Iris pigment epithelial cell (primary cell): ENCODE measurements around the gene SOD2.
"Not testable (repeated sequence)": the region's sequence is repeated elsewhere in the genome, so short reads cannot be mapped to it uniquely, and the experiment has no call there.

Source experiments
- DNase-seq: peaks from one replicate; pipeline ENCODE4 v3.0.0-alpha.2; 2011; ENCODE audit warnings: low read depth

The SOD2 gene

DNA sequence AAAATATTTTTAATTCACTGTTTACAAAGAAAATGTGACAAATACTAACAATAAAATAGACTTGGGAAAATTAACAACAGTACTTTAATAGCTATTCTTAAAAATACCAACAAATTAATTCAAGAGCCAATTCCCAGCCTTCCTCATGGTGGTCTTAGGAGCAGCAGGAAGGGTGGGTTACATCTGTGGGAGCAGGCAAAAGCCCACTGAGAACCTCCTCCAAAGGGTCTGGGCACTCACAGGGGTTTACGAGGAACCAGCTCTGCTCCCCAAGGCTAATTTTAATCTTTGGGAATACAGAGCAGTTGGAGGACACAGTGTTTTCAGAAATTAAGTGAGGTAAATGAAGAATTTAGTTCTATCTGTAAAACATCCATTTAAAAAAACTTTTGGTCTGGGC lies 10.2 kb downstream of the SOD2 start:
- DNase-seq: no peak

DNA sequence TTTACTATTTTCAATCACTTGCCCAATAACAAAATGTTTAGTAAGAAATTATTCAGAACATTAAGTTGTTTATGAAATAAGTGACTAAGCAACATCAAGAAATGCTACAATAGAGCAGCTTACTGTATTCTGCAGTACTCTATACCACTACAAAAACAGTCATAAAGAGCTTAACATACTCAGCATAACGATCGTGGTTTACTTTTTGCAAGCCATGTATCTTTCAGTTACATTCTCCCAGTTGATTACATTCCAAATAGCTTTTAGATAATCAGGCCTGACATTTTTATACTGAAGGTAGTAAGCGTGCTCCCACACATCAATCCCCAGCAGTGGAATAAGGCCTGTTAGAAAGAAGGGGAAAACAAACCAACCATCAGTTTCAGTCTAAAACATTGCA lies 10.7 kb downstream of the SOD2 start:
- DNase-seq: peak; percentile 68

DNA sequence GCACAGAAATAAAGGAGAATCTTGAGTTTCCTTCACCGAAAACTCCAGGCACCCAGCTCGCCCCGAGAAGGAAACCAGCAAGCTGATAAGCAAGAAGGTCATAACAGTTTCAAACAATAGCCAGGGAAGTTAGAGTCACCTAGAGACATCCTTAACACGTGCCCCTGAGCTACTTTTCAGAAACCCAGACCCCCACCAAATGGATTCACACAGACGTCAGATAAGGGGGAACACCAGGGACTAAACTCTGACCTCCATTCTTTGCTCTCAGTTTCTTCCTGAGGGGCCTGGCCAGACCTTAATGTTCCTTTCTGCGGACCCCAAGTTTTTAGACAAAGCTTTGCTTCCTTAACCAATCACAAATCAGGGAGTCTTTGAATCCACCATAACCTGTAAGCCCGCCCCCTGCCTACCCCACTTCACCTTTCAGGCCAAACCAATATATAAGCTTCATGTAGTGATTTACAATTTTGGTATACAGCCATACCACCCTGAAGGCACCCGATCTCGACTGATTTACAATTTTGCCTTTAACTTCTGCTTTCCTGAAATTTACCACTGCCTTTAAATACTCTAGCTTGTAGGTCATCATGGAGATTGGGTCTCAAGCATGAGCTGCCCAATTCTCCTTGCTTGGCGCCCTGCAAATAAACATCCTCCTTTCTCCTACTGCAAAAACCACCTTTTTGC lies 11.7 kb downstream of the SOD2 start:
- DNase-seq: no peak

DNA sequence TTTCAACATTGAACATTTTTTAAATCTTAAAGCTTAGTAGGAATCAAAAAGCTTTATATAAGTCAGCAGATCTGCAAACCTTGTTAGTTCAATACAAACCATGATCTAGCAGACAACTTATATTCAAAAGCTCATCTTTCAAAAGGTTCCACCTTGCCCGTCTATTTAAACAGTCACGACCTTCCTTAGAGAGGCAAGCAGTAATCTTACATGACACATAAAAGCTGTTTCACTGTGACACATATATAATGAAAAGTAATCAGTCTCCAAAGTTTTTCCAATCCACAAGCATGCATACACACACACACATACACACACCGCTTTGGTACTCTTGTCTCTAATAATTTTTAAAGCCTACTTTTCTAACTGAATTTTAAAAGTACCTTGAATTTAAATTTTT lies 12.9 kb downstream of the SOD2 start:
- DNase-seq: peak; percentile 29

DNA sequence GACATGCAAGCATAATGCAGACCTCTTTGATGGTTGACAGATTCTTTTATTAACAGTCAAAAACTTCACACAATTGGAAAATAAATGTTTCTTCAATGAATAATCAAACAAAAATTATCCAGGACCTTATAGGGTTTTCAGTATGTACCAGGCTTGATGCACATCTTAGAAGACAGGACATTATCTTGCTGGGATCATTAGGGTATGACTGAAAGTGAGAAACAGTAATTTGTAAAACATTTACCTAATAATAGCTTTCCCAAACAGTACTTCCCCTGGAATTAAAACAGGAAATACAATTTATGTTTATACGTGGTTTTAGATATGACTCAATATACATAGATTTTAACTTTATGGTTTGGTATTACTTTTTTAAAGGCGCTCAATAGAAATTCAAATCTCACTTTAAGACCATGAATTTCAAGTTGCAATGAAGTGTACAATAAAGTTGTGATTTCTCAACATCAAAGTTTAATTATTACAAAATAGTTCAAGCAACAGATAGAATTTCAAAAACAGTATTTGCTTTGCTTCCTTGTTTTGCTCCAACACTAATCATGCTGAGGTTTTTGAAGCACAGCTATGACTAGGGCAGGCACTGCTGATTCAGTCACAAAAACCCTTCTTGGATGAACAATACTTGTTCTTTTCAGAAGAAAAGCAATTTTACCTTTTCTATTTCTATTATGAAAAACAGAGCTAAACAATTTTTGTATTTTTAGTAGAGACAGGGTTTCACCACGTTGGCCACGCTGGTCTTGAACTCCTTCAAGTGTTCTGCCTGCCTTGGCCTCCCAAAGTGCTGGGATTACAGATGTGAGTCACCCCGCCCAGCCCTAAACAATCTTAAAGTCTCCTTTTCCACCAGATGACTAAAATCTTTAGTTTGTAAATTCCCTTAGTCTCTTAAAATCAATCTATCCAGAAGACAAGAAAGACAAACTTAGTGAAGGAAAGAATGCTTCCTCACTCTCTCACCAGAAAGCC lies 13.7 kb downstream of the SOD2 start:
- peak; percentile 79 for DNase-seq

DNA sequence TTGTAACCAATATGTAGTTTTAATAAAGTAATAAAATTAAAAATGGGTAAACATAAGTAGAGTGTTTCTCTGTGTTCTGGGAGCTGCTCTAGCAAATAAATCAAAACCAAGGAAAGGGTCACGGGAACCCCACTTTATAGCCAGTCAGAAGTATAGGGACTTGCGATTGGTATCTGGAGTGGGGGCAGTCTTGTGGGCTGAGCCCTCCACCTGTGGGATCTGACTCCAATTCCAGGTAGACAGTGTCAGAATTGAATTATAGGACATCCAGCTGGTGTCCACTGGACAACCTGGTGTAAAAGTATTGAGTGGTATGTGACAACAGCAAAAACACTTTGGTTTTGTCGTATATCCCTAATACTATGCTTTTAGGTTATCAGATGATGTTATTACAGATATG lies 14.5 kb downstream of the SOD2 start:
- no peak for DNase-seq

DNA sequence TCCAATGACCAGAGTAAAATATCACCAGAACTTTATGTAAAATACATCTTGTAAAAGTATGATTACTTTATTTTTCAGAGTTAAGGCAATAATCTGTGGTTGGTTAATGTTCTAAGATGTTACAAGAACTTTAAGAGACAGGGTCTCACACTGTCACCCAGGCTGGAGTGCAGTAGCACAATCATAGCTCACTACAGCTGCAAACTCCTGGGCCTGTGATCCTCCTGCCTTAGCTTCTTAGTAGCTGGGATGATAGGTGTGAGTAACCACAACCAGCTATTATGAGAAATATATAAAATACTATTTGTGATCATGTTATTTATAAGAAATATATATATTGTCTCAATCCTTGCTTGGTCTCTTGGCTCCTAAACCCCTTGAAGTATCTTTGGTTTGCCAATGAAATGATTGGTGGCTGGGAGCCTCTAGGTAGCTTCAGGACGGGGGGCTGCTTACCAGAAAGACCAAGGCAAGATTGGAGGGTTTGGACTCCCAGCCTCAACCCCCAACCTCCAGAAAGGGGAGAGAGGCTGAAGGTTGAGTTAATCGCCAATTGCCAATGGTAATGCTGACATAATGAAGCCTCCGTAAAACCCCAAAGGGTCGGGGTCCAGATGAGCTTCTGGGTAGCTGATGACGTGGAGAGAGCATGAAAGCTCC lies 15.4 kb downstream of the SOD2 start:
- no peak for DNase-seq

DNA sequence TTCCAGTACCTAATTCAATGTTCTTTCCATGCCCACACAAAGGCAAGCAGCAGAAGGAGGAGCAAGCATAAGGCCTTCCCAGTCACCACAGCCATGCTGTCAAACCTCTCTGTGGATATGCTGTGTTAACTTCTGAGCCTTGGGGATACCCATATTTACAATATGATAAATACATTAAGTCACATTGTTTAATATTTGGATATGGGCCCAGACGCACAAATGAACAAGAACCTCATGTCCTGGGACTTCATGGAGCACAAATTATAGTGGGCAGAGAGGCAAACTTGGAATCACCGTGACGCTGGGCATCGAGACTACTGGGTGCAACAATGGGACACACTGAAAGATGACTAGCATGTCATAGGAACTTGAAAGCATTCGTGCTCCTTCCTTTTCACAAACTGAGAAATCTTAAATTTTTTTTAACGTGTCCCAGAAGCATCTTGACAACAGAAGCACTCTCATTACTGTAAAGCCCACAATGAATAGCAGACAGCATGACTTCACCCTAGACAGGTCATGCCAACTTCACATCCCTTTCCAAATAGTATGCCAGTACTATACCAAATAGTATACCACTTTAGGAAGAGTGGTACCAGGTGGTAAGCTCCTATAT lies 16.0 kb downstream of the SOD2 start:
- DNase-seq: no peak

DNA sequence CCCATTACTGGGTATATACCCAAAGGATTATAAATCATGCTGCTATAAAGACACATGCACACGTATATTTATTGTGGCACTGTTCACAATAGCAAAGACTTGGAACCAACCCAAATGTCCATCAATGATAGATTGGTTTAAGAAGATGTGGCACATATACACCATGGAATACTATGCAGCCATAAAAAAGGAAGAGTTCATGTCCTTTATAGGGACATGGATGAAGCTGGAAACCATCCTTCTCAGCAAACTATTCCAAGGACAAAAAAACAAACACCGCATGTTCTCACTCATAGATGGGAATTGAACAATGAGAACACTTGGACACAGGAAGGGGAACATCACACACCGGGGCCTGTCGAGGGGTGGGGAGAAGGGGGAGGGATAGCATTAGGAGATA lies 16.8 kb downstream of the SOD2 start:
- not testable (repeated sequence) for DNase-seq

DNA sequence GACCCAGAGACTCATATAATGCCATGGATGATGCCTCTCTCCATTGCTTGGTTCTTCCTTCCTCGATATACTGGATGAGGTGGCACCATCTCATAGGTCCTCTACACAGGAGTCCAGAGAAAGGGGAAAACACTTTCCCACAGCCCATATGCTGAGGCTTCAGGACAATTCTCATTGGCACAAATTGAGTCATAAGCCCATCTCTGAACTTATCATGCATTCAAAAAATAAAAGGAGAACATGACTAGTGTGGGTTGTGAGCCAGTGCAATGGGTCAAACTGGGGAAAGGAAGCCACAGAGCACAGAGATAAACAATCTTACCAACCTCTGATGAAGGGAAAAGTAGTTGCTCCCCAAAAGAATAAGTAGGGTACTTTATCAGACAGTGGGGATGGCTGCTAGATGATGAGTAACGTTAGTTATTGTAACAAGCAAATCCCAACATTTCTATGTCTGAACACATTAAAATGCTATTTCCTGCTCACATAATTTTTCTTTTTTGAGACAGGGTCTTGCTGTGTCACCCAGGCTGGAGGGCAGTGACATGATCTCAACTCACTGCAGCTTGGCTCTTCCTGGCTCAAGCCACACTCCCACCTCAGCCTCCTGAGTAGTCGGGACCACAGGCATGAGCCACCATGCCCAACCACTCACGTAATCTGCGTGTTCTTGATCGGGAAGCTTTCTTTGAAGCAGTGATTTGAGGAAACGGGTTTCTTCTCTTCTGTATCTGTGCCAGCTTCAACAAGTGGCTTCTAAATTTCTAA lies 27.0 kb downstream of the SOD2 start:
- DNase-seq: no peak

DNA sequence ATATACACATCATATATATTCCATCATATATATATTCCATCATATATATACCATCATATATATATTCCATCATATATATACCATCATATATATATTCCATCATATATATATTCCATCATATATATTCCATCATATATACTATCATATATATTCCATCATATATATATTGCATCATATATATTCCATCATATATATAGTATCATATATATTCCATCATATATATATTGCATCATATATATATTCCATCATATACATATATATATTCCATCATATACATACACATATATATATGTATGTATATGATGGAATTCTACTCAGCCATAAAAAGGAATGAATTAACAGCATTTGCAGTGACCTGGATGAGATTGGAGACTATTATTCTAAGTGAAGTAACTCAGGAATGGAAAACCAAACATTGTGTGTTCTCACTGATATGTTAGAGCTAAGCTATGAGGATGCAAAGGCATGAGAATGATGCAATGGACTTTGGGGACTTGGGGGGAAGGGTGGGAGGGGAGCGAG lies 29.6 kb downstream of the SOD2 start:
- not testable (repeated sequence) for DNase-seq

DNA sequence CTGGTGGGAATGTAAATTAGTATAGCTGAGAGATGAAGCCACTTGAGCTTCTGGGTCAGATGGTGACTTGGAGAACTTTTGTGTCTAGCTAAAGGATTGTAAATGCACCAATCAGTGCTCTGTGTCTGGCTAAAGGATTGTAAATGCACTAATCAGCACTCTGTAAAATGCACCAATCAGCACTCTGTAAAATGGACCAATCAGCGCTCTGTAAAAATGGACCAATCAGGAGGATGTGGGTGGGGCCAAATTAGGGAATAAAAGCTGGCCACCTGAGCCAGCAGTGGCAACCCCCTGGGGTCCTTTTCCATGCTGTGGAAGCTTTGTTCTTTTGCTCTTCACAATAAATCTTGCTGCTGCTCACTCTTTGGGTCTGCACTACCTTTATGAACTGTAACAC lies 31.1 kb downstream of the SOD2 start:
- not testable (repeated sequence) for DNase-seq

DNA sequence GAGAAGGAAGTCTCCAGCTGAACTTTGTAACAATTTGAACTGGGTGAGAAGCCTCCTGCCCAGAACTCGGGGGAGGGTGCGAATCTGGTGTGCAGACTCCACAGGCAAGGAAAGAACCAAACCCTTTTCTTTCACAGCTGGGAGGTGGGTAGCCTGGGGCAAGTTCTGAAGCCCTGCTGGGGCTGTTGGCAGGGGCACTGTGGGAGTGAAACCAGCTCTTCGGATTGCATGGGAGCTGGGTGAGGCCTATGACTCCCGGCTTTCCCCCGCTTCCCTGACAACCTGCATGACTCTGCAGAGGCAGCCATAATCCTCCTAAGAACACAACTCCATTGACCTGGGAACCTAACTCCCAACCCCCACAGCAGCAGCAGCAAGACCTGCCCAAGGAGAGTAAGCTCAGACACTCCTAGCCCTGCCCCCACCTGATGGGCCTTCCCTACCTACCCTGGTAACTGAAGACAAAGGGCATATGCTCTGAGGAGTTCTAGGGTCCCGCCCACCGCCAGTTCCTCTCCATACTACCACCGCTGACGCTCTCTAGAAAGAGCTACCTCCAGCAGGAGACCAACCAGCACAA lies 37.5 kb downstream of the SOD2 start:
- DNase-seq: no peak

DNA sequence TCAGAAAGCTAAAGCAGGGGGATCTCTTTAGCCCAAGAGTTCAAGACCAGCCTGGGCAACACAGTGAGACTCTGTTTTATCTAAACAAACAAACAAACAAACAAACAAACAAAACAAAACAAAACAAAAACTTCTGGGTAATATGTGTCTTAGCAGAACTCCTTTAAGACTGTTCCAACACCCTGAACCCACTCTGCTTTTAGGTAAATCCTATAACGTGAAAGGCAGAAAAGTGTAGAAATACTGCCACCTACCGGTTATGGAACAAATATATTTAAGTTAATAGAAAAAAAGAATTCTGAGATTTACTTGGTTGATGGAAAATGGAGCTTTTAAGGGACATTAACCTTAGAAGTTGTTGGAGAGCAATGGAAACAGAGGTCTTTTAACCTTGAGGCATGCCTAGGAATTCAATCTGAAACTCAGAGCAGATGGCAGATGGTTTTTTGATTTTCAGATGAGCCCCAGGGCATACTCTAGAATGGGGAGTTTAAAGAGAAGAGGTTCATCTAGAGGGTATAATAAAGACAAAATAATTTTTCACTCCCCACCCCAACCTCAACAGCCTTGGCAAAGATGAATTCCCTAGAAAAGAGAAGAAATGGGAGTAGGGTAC lies 38.5 kb downstream of the SOD2 start:
- DNase-seq: peak; percentile 59

DNA sequence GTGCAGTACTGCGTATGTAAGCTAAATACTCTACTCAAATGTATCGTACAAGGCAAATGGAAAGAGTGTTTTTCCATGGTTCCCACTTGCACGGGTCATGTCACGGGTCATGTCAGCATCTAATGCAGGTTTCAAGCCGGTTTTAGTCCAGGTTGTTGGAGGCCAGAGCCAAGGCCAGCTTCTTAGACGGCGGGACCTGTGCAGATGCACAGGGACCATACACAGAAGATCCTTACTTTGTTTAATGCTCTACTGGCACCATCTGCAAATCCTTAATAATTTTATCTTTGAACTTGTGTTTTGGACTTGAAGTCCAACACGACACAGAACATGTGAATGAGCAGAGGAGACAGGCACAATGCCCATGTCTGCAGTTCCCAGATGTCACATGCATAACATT lies 42.7 kb downstream of the SOD2 start:
- no peak for DNase-seq

DNA sequence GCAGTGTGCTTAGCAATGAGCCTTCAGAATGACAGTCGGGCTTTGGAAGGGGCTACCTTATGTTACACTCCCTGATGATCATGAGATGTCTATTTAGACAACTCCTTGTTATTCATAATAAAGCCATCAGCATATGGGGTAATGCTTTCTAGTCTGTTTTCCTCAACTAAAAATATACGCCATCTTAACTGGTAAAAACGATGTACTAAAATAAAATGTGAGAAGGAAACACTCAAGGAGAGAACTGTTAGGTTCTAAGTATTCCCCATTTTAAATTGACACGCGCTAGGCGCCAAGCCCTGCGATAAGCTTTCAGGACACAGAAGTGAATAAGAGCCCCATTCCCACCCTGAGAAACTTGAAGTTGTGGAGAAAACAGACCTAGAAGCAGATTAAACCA lies 43.6 kb downstream of the SOD2 start:
- DNase-seq: no peak

DNA sequence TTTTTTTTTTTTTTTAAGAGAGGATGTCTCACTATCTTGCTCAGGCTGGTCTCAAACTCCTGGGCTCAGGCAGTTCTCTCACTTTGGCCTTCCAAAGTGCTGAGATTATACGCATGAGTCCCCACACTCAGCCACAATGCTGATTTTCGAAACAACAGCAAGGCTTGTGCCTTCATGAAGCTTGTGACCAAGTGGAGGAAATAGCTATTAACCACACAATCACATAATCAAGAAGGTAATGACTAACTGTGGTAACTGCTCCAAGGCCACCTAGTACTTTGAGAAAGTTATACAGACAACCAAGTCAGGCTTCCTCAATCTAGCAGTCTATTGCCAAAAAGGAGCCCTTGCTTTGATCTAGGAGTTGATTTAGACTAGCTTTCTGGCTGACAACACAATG lies 46.3 kb downstream of the SOD2 start:
- DNase-seq: peak; percentile 86

DNA sequence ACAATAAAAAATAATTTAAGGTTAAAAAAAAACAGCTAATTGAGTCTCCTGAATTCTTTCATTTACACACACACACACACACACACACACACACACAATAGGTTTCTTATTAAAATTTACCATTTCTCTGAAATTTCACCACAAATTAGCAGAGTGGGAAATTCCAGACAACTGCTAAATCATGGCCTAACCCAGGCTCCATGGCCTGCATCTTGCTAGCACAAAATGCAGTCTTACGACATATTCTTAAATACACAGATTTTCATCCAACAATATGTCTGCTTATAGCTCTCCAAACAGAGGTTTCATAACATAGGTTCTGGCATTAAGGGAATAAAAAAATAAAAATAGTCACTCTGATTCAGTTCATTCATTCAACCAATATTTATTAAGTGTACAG lies 46.9 kb downstream of the SOD2 start:
- peak; percentile 38 for DNase-seq

DNA sequence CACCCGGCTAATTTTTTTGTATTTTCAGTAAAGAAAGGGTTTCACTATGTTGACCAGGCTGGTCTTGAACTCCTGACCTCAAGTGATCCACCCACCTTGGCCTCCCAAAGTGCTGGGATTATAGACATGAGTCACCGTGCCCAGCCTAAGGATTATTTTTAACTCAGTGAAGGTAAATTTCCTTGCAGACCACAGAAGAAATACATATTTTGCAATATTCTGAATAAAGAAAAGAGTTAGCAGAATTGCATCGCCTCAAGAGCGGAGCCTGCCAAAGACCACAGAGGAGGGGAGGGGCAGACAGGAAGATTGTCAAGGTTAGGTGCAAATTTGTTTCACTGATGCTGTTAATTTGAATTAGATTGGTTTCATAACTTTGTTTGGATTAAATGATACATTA lies 47.4 kb downstream of the SOD2 start:
- DNase-seq: peak; percentile 59
